Loucy (cell line): ENCODE data around the gene DENND5B.
"Not testable (repeated sequence)": the region's sequence is repeated elsewhere in the genome, so short reads cannot be mapped to it uniquely, and the experiment has no call there.

Source experiments
- EZH2phosphoT487 ChIP-seq: fragments of 200-600 bp; IDR thresholded peaks from 2 replicates; pipeline ENCODE4 v1.6.1; 2018; ENCODE audit warnings: antibody characterized with exemption, mild to moderate bottlenecking, moderate library complexity, borderline replicate concordance
- TF ChIP-seq, protein P1 (sequence below): fragments of 200-600 bp; sonication (generic); conservative IDR thresholded peaks from 2 replicates; pipeline ENCODE4 v1.5.1; 2014; ENCODE audit warnings: mild to moderate bottlenecking, antibody characterized with exemption, low read length

GRCh38 chr12:31555466-31555865 is 35.5 kb downstream of the DENND5B start:
- TF ChIP-seq, protein P1, sequence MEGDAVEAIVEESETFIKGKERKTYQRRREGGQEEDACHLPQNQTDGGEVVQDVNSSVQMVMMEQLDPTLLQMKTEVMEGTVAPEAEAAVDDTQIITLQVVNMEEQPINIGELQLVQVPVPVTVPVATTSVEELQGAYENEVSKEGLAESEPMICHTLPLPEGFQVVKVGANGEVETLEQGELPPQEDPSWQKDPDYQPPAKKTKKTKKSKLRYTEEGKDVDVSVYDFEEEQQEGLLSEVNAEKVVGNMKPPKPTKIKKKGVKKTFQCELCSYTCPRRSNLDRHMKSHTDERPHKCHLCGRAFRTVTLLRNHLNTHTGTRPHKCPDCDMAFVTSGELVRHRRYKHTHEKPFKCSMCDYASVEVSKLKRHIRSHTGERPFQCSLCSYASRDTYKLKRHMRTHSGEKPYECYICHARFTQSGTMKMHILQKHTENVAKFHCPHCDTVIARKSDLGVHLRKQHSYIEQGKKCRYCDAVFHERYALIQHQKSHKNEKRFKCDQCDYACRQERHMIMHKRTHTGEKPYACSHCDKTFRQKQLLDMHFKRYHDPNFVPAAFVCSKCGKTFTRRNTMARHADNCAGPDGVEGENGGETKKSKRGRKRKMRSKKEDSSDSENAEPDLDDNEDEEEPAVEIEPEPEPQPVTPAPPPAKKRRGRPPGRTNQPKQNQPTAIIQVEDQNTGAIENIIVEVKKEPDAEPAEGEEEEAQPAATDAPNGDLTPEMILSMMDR = not testable (repeated sequence)
- not testable (repeated sequence) for TF ChIP-seq EZH2phosphoT487
